Measurements from ENCODE around the gene PTBP1.

The PTBP1 gene

DNA sequence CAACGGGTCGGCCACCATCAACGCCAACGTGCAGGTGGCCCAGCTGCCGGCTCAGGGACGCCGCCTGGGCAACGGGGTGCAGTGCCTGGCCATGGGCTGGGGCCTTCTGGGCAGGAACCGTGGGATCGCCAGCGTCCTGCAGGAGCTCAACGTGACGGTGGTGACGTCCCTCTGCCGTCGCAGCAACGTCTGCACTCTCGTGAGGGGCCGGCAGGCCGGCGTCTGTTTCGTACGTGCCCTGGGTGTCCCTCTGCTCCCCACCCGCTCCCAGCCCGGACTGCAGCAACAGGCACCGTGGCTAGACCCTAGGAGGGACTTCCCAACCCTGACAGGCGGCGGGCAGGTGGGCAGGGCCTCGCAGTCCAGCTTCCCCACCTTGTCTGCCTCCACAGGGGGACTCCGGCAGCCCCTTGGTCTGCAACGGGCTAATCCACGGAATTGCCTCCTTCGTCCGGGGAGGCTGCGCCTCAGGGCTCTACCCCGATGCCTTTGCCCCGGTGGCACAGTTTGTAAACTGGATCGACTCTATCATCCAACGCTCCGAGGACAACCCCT is 58.4 kb downstream of the PTBP1 start:
- no peak for DNase-seq

DNA sequence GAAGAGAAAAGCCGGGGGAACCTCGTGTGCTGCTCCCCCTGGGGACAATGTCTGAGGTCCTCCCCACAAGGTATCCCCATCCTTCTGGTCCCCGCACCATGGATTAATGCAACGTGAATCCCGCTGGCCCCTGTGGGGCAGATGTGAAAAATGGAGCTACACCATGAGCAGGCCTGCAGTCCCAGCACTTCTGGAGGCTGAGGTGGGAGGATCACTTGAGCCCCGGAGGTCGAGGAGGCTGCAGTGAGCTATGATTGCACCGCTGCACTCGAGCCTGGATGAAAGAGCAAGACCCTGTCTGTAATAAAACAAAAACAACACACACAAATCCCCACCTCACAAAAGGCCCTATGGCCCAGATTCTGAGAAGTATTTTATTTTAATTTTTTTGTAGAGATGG is 61.0 kb downstream of the PTBP1 start:
- DNase-seq: no peak

DNA sequence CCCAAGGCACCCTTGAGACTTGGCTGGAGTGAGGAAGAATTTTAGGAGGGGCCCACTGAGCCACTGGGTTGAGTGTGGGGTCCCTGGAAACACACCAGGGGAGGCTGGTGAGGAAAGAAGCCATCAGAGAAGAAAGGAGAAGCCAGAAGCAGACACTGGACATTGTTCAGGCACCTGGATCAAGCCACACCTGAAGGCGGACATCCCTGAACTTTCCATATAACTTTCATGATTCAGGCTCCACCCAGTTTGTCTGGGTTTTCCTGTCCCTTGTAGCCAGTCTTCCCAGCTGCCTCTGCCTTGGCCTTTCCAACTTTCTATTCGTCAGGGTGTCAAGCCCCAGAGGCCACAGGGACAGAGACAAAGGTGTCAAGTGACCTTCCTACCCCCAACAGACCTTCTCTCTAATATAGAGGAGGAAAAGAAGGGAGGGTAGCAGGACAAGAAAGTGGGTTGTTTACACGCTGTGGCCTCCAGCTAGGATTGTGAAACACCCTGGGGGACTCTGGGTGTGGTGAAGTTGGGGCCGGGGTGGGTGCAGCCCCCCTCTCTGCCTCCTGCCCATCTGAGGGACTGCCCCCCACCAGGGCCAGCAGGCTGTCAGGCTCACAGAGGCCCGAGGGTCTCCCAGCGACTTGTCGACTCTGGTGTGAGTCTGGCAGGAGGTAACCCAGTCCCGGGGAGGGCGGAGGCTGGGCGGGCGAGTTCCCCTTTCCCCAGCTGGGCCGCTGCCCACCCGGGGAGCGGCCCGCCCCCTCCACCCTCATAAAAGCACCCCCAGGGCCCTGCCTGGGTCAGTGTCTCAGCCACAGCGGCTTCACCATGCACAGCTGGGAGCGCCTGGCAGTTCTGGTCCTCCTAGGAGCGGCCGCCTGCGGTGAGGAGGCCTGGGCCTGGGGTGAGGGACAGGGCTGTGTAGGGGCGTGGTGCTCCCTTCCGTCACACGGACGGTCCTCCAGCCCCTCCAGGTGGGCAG is 61.9 kb downstream of the PTBP1 start, which contains the start of gene CFD:
TSS of gene CFD (plus strand) at position 797 of the 976 bp plus-strand sequence. CDS start at position 823, 26 bp downstream.
- no peak for DNase-seq

DNA sequence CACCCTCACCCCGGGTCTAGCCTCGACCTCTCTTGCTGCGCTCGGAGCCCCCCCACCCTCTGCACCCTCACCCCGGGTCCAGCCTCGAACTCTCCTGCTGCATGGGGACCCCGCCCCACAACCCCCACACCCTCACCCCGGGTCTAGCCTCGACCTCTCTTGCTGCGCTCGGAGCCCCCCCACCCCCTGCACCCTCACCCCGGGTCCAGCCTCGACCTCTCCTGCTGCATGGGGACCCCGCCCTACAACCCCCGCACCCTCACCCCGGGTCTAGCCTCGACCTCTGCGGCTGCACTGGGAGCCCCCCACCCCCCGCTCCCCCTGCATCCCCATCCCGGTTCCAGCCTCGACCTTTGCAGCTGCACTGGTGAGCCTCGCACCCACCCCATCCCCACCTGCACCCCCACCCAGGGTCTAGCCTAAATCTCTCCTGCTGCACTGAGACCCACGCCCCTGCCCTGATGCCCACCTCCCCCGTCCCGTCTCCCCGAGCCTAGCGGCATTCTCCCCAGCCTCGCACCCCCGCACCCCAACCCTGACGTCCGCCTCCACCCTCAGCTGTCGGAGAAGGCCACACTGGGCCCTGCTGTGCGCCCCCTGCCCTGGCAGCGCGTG is 64.0 kb downstream of the PTBP1 start:
- DNase-seq: no peak
